AG10803 (cell line): ENCODE measurements around the gene PAK1.
A peak's percentile ranks its signal among the peaks of the same experiment; 100 is the strongest.

Source experiments
- DNase-seq: peaks from one replicate; pipeline ENCODE4 v3.0.0; 2010; ENCODE audit warnings: low read depth
- H3K4me3 ChIP-seq: 2 replicates; pipeline ENCODE4 v1.5.1; 2011; ENCODE audit warnings: mild to moderate bottlenecking, low read length, control low read depth
- CTCF ChIP-seq: conservative IDR thresholded peaks from 2 replicates; pipeline ENCODE4 v1.5.1; 2011; ENCODE audit warnings: mild to moderate bottlenecking, low read length, control low read depth, inconsistent platforms

The PAK1 gene

DNA sequence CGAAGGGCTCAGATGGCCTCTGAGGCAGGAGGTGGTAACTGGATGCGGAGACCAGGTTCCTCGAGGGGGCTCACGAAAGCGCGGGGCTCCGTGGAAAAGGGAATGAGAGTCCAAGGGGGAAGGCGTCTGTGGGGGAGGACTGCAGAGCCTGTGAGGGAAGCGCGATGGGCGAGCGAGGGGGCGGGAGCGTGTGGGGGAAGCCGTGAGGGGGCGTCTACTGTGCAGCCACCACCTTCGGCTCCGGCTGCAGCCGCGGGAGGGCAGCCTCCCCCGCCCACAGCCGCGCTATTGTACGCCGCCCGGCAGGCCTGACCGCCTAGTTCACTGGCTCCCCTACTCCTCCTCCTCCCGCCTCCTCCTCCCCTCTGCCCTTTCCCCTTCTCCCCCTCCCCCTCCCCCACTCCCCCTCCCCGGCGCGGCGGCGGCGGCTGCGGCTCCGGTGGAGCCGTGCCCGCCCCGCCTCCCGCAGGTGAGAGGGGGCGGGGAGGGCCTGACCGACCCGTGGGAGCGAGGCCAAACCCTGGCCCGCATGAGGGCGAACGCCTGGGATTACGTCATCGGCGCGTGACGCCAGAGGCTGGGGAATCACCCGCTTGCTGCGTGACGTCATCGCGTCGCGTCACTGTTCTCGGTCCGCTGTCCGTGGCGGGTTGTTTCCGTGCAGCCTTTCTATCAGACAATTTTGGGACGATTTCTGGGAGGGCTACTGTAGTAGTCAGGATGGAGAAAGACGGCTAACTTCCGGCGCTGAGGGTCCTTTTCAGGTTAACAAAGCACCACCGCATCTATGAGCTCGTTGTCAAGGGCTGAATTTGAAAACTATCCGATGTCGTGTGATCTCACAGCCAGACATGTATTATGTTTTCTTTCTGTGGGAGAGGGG is at the start of gene PAK1:
PAK1 (minus strand) TSS at position 294 of the 883 bp plus-strand sequence. CDS start 81,574 bp downstream, outside the sequence.
- TF ChIP-seq CTCF = no peak; the same call in 1 of the 2 replicates

GRCh38 chr11:77522215-77522614 is 48.3 kb upstream of the PAK1 start:
- no peak overlapping the region for H3K4me3 ChIP-seq
- peak; percentile 33 for DNase-seq
- TF ChIP-seq CTCF = no peak

More for the DNA sequence above, at the start of gene PAK1:
- DNase-seq = peak; percentile 37
- H3K4me3 ChIP-seq = peak within 1 kb of the TSS; percentile 40

DNA sequence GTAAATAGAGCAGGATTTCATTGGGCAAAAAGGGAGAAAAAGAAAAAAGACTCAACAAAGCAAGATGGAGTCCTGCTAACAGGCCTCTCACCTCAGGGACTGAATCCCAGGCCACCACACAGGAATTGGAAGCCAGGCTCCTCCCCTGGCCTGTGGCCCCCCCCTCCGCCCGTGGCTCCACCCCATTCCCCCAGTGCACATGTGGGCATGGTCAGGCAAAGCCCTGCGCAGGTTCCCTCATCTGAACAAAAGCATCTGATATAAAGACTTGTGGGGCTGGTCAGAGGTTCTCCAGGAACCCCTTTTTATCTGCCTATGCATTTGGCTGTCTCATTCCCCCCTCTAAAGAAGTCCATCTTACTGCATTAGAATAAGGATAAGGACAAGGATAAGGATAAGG is 46.0 kb upstream of the PAK1 start:
- no peak for DNase-seq
- no peak overlapping the region for H3K4me3 ChIP-seq
- TF ChIP-seq CTCF = no peak

DNA sequence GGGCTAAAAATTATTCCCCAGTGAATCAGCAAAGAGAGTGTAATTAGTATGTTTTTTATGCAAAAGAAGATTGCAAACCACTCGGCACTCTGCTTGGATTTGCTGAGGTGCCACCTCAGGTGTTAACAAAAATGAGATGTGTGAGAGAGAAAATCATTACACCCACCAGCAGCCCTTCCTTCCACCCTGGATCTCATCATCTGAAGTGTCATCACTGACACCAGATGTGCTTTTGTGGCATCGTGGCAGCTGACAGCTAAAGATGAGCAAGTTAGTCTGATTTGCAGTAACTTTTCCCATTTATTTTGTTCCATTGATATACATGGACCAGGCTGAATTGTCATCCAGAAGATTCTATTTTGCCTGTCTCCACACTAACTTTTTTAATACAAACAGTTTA is 44.6 kb upstream of the PAK1 start:
- DNase-seq = no peak
- no peak for TF ChIP-seq CTCF
- no peak overlapping the region for H3K4me3 ChIP-seq

GRCh38 chr11:77517753-77518152 is 43.9 kb upstream of the PAK1 start:
- H3K4me3 ChIP-seq = no peak overlapping the region
- no peak for DNase-seq
- no peak for TF ChIP-seq CTCF

- no peak overlapping the region for H3K4me3 ChIP-seq
- DNase-seq = no peak
- TF ChIP-seq CTCF = no peak
Observed at GRCh38 chr11:77517226-77517625, 43.3 kb upstream of the PAK1 start.

GRCh38 chr11:77515483-77515882 is 41.6 kb upstream of the PAK1 start:
- no peak for DNase-seq
- no peak overlapping the region for H3K4me3 ChIP-seq
- no peak for TF ChIP-seq CTCF
